ENCODE data around the gene GRK6.

Gene GRK6

DNA sequence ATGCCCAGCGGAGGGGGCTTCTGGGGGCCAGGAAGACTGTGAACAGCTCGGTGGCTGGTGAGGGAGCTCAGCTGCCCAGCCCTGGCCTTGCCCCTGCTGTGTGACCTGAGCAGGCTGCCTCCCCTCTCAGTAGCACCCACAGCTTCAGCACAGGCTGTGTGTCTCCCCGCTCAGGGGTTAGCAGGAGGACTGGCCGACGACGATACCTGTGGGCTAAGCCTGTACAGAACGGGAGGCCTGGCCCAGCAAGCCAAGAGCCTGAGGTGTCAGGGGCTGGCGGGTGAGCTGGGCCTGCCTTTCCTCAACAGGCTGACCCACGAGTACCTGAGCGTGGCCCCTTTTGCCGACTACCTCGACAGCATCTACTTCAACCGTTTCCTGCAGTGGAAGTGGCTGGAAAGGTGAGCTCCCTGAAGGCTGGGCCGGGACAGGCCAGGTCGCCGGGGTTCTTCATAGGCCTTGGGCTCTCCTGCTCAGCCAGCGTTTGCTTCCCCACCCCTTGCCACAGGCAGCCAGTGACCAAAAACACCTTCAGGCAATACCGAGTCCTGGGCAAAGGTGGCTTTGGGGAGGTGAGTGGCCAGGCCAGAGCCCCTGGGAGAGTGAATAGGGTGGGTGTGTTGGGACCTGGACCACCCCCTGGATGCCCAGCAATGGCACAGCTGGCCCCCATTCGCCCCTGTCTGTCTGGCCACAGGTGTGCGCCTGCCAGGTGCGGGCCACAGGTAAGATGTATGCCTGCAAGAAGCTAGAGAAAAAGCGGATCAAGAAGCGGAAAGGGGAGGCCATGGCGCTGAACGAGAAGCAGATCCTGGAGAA is 6.6 kb downstream of the GRK6 start:
- peaks cover 75% of the 10 kb centered on the region for H3K36me3 ChIP-seq
- peaks cover 88 to 94% of the 10 kb centered on the region in 2 experiments for H3K4me1 ChIP-seq (ENCODE audit: control insufficient read depth in 1 of 2, insufficient read depth in 1 of 2, low read depth in 1 of 2, low read length in 1 of 2)
- no peaks in the 10 kb centered on the region for H3K27me3 ChIP-seq
- TF ChIP-seq, protein P1, sequence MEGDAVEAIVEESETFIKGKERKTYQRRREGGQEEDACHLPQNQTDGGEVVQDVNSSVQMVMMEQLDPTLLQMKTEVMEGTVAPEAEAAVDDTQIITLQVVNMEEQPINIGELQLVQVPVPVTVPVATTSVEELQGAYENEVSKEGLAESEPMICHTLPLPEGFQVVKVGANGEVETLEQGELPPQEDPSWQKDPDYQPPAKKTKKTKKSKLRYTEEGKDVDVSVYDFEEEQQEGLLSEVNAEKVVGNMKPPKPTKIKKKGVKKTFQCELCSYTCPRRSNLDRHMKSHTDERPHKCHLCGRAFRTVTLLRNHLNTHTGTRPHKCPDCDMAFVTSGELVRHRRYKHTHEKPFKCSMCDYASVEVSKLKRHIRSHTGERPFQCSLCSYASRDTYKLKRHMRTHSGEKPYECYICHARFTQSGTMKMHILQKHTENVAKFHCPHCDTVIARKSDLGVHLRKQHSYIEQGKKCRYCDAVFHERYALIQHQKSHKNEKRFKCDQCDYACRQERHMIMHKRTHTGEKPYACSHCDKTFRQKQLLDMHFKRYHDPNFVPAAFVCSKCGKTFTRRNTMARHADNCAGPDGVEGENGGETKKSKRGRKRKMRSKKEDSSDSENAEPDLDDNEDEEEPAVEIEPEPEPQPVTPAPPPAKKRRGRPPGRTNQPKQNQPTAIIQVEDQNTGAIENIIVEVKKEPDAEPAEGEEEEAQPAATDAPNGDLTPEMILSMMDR (IDR thresholded peaks at IDR 0.05), result no peak
- no peaks in the 10 kb centered on the region for H3K9me3 ChIP-seq
- peak overlapping the region; percentile 98 for H3K27ac ChIP-seq
- H3K4me3 ChIP-seq (ENCODE audit: low read depth in 1 of 2, low read length in 1 of 2), result peak overlapping the region; percentile 88 to 97

DNA sequence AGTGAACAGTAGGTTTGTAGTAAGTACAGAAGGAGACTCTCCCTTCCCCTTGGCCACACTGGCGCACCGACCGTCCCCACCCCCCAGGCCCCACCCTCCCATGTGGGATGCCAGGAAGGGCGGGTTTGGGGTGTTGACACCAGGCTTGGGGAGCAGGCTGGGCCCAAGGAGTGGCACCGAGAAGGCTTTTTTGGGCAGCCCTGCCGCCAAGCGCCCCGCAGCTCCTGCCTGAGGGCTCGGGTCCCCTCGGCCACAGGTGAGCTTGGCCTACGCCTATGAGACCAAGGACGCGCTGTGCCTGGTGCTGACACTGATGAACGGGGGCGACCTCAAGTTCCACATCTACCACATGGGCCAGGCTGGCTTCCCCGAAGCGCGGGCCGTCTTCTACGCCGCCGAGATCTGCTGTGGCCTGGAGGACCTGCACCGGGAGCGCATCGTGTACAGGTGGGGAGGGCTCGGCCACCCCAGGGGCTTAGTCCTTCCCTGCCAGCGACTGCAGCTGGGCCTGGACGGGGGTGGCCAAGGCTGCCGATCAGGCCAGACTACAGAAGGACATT is 7.3 kb downstream of the GRK6 start:
- Histone ChIP-seq H3K4me1 (ENCODE audit: control insufficient read depth in 1 of 2, insufficient read depth in 1 of 2, low read depth in 1 of 2, low read length in 1 of 2) (peaks cover 85 to 92% of the 10 kb centered on the region in 2 experiments), H3K36me3 (peaks cover 82% of the 10 kb centered on the region), H3K27ac (peak overlapping the region; percentile 98), H3K27me3 (no peaks in the 10 kb centered on the region), H3K4me3 (ENCODE audit: low read depth in 1 of 2, low read length in 1 of 2) (peak overlapping the region in 1 of 2 experiments; percentile 88), H3K9me3 (no peaks in the 10 kb centered on the region)
- TF ChIP-seq, protein P1 (IDR thresholded peaks at IDR 0.05), result no peak

DNA sequence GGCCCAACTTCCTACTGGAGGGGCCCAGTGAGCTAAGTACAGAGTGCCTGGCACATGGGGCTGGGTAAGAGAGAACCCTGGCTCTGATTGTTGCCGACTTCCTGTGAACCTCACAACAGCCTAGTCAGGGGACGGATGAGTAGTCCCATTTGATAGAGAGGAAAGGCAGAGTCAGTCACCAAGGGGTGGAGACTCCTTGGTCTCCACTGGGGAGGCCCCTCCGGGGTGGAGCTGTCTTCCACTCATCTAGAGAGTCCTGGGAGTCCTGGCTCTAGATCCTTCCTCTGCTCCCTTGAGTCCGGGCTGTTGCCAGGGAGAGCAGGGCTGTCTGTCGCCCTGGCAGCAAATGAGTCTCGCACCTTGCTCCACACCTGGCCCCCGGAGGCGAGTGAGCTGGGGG is 8.0 kb downstream of the GRK6 start:
- H3K9me3 ChIP-seq, result no peaks in the 10 kb centered on the region
- H3K36me3 ChIP-seq, result peaks cover 89% of the 10 kb centered on the region
- TF ChIP-seq, protein P1 (IDR thresholded peaks at IDR 0.05), result no peak
- peaks cover 82 to 88% of the 10 kb centered on the region in 2 experiments for H3K4me1 ChIP-seq (ENCODE audit: control insufficient read depth in 1 of 2, insufficient read depth in 1 of 2, low read depth in 1 of 2, low read length in 1 of 2)
- H3K27me3 ChIP-seq, result no peaks in the 10 kb centered on the region
- no peak overlapping the region for H3K4me3 ChIP-seq (ENCODE audit: low read depth in 1 of 2, low read length in 1 of 2)
- peak overlapping the region; percentile 98 for H3K27ac ChIP-seq

DNA sequence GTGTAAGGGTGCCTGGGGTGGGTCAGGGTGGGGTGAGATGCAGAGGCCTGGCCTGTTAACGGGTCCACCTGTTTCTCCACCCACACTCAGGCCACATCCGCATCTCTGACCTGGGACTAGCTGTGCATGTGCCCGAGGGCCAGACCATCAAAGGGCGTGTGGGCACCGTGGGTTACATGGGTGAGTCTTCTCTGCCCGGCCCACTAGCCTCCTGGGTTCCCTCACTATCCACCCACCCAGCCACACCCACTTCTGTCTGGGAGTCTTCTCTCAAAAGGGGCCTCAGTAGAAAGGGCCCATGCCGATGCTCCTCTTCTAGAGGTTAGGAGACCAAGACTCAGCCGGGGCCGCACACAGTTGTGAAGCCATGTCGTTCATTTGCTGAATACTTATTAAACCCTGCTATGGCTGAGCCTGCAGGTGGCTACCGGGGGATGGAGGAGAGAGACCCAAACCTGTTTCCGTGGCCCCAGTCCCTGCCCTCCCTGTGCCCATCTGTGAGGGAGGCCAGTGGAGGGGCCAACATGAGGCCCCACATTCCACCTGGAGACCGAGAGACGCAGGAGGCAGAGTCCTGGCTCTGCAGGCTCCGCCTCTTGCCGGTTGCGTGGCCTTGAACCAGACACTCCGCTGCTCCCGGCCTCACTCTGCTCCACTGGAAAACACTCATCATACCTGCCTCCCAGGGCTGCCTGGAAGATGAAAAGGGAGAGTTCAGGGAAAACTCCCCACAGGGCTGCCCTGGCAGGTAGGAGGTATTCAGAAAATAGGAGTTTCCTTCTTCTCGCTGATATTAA is 8.7 kb downstream of the GRK6 start:
- H3K27ac ChIP-seq, result peak overlapping the region; percentile 98
- no peaks in the 10 kb centered on the region for H3K9me3 ChIP-seq
- H3K4me1 ChIP-seq (ENCODE audit: control insufficient read depth in 1 of 2, insufficient read depth in 1 of 2, low read depth in 1 of 2, low read length in 1 of 2), result peaks cover 80 to 88% of the 10 kb centered on the region in 2 experiments
- peaks cover 95% of the 10 kb centered on the region for H3K36me3 ChIP-seq
- TF ChIP-seq, protein P1 (IDR thresholded peaks at IDR 0.05), result no peak
- no peak overlapping the region for H3K4me3 ChIP-seq (ENCODE audit: low read depth in 1 of 2, low read length in 1 of 2)
- H3K27me3 ChIP-seq, result no peaks in the 10 kb centered on the region

DNA sequence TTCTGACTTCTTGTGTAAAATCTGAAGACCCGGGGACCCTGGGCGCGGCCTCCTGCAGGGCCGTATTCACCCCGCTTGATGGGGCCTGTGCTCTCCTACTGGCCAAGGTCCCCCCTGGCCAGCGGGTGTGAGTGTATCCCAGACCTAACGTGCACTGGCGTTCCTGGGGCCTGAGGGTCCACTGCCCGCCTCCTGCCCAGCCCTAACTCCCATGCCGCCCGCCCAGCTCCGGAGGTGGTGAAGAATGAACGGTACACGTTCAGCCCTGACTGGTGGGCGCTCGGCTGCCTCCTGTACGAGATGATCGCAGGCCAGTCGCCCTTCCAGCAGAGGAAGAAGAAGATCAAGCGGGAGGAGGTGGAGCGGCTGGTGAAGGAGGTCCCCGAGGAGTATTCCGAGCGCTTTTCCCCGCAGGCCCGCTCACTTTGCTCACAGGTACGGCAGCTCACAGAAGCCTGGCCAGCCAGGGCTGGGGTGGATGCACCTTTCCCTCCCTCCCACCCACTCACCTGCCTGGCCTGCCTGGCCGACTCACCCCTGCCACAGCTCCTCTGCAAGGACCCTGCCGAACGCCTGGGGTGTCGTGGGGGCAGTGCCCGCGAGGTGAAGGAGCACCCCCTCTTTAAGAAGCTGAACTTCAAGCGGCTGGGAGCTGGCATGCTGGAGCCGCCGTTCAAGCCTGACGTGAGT is 9.5 kb downstream of the GRK6 start:
- Histone ChIP-seq H3K9me3 (no peaks in the 10 kb centered on the region), H3K36me3 (peaks cover 95% of the 10 kb centered on the region), H3K4me3 (ENCODE audit: low read depth in 1 of 2, low read length in 1 of 2) (no peak overlapping the region), H3K4me1 (ENCODE audit: control insufficient read depth in 1 of 2, insufficient read depth in 1 of 2, low read depth in 1 of 2, low read length in 1 of 2) (peaks cover 77 to 80% of the 10 kb centered on the region in 2 experiments), H3K27me3 (no peaks in the 10 kb centered on the region), H3K27ac (peak overlapping the region; percentile 98)
- TF ChIP-seq, protein P1 (IDR thresholded peaks at IDR 0.05), result no peak

All from neutrophil (primary cell).